ENCODE results near the gene C4BPA.

DNA sequence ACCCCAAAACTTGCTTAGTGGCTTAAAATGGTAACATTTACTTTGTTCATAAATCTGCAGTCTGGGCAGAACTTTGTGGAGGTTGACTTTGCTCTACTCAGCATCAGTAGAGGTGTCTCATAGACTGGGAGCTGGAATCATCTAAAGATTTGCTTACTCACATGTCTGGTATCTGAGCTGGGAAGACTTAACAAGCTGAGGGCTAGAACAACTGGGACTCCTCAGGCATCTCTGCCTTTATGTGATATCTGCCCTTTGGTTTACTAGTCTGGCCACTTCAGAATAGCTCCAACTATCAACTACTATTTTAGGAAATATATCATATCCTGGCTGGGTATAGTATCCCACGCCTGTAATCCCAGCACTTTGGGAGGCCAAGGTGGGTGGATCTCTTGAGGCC, 82.5 kb downstream of the C4BPA start:
- TF ChIP-seq, protein P1, sequence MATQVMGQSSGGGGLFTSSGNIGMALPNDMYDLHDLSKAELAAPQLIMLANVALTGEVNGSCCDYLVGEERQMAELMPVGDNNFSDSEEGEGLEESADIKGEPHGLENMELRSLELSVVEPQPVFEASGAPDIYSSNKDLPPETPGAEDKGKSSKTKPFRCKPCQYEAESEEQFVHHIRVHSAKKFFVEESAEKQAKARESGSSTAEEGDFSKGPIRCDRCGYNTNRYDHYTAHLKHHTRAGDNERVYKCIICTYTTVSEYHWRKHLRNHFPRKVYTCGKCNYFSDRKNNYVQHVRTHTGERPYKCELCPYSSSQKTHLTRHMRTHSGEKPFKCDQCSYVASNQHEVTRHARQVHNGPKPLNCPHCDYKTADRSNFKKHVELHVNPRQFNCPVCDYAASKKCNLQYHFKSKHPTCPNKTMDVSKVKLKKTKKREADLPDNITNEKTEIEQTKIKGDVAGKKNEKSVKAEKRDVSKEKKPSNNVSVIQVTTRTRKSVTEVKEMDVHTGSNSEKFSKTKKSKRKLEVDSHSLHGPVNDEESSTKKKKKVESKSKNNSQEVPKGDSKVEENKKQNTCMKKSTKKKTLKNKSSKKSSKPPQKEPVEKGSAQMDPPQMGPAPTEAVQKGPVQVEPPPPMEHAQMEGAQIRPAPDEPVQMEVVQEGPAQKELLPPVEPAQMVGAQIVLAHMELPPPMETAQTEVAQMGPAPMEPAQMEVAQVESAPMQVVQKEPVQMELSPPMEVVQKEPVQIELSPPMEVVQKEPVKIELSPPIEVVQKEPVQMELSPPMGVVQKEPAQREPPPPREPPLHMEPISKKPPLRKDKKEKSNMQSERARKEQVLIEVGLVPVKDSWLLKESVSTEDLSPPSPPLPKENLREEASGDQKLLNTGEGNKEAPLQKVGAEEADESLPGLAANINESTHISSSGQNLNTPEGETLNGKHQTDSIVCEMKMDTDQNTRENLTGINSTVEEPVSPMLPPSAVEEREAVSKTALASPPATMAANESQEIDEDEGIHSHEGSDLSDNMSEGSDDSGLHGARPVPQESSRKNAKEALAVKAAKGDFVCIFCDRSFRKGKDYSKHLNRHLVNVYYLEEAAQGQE (IDR thresholded peaks at IDR 0.05; ENCODE audit: low read depth): no peak
- no peak for TF ChIP-seq EGR1 (IDR thresholded peaks at IDR 0.05)
- no peak for TF ChIP-seq RAD21 (IDR thresholded peaks at IDR 0.05; ENCODE audit: low read depth)
- no peak for TF ChIP-seq YY1 (IDR thresholded peaks at IDR 0.05; ENCODE audit: low read depth)
- no peak for TF ChIP-seq EP300 (IDR thresholded peaks at IDR 0.05; ENCODE audit: borderline replicate concordance)
- TF ChIP-seq TCF12 (IDR thresholded peaks at IDR 0.05; ENCODE audit: low read depth): no peak
- TF ChIP-seq TEAD4 (IDR thresholded peaks at IDR 0.05): no peak
- TF ChIP-seq, protein P2, sequence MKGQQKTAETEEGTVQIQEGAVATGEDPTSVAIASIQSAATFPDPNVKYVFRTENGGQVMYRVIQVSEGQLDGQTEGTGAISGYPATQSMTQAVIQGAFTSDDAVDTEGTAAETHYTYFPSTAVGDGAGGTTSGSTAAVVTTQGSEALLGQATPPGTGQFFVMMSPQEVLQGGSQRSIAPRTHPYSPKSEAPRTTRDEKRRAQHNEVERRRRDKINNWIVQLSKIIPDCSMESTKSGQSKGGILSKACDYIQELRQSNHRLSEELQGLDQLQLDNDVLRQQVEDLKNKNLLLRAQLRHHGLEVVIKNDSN (IDR thresholded peaks at IDR 0.05): no peak
- no peak for TF ChIP-seq CEBPB (IDR thresholded peaks at IDR 0.05)
- no peak for TF ChIP-seq NFIC (IDR thresholded peaks at IDR 0.05)
- TF ChIP-seq, protein P3, sequence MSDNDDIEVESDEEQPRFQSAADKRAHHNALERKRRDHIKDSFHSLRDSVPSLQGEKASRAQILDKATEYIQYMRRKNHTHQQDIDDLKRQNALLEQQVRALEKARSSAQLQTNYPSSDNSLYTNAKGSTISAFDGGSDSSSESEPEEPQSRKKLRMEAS (IDR thresholded peaks at IDR 0.05): no peak
- TF ChIP-seq TAF1 (IDR thresholded peaks at IDR 0.05; ENCODE audit: low read depth): no peak

All from Ishikawa (cell line).